ENCODE measurements around the gene COBL. TPM values are rescaled to one million over a fixed set of nuclear protein-coding genes. Genes with fewer than 3 reads are reported as not detected.

The COBL gene
- total and polyA plus RNA-seq, 2 of the 8 experiments (the other 6 are each of a cell fraction or from before 2014, with no cell fraction given) = 13.8 to 40.4 TPM

- peaks cover 4 to 18% (median 11%) of the 10 kb centered on the region in 4 experiments; a peak in 6 of 7 replicates for H3K4me1 ChIP-seq (replicated peaks in 1 of 4; ENCODE audit: control insufficient read depth in 3 of 4, insufficient read depth in 4 of 4, low read length in 3 of 4)
- WGBS, 2 experiments (ENCODE audit: extremely low coverage in 1 of 2, insufficient coverage in 1 of 2, insufficient read length in 1 of 2, insufficient replicate concordance in 2 of 2, low coverage in 1 of 2, low lambda C conversion rate in 2 of 2, missing lambda C conversion rate in 1 of 2) = 84% methylated on average over 3 of the region's 3 CpGs; no CpG with 5 or more reads in 1 of the 2 experiments
- H3K27ac ChIP-seq (ENCODE audit: low read depth, low read length) = no peak overlapping the region
- H3K4me3 ChIP-seq (ENCODE audit: extremely low read depth in 1 of 4, insufficient read depth in 2 of 4, low read depth in 3 of 4, low read length in 4 of 4) = no peak overlapping the region
- H3K56ac ChIP-seq (replicated peaks; ENCODE audit: insufficient read length, low read depth, low read length) = no peak overlapping the region
- H3K27me3 ChIP-seq (replicated peaks in 1 of 4; ENCODE audit: control insufficient read depth in 3 of 4, extremely low read depth in 1 of 4, insufficient read depth in 3 of 4, low read length in 3 of 4) = no peaks in the 10 kb centered on the region
- ChIA-PET POLR2A (ENCODE audit: partially characterized antibody) (no interaction called here), CTCF (ENCODE audit: partially characterized antibody) (interaction anchor here (1.0 to 4.9 kb wide), 3 partner anchors 9 to 80 kb away, joined by 3 to 17 read pairs (median 6); no protein-coding TSS in a partner anchor)
- H3K9ac ChIP-seq (replicated peaks in 1 of 4; ENCODE audit: extremely low read depth in 1 of 4, low read depth in 3 of 4, low read length in 3 of 4) = no peak overlapping the region
- DNase-seq (ENCODE audit: low read depth in 1 of 2, low spot score in 2 of 2) (no peak), FAIRE-seq (no peak)
- H3K18ac ChIP-seq (ENCODE audit: extremely low read depth, low read length) = no peak overlapping the region
- H2AK5ac ChIP-seq (ENCODE audit: low read depth, low read length) = no peak overlapping the region
- no peak overlapping the region for H3K23ac ChIP-seq (ENCODE audit: insufficient read length)
- H3K79me2 ChIP-seq (ENCODE audit: control insufficient read depth in 1 of 2, insufficient read depth in 2 of 2, low read length in 2 of 2) = peaks cover 0 to 80% of the 10 kb centered on the region in 2 experiments; a peak in 3 of 4 replicates
- H2BK5ac ChIP-seq (ENCODE audit: low read depth, low read length) = no peak overlapping the region
- no peak overlapping the region for H4K8ac ChIP-seq (ENCODE audit: extremely low read depth, insufficient read depth, low read length)
- no peak overlapping the region for H2AFZ ChIP-seq (ENCODE audit: low read length)
- H3K4ac ChIP-seq (replicated peaks; ENCODE audit: insufficient read length, low read depth, low read length) = no peak overlapping the region
- no peak overlapping the region for H2BK120ac ChIP-seq (replicated peaks; ENCODE audit: low read depth, low read length)
- H2BK15ac ChIP-seq (ENCODE audit: low read length) = no peak overlapping the region
- peaks cover 7% of the 10 kb centered on the region; the same call in 1 of the 2 replicates for H3K79me1 ChIP-seq (ENCODE audit: low read depth, low read length)
- H4K91ac ChIP-seq (replicated peaks; ENCODE audit: insufficient read length, low read length) = no peak overlapping the region
- H4K5ac ChIP-seq (ENCODE audit: insufficient read length, low read depth, low read length) = no peak overlapping the region
- H4K20me1 ChIP-seq (replicated peaks in 1 of 2; ENCODE audit: control insufficient read depth in 1 of 2, insufficient read depth in 2 of 2, low read length in 2 of 2) = peaks cover 0 to 7% of the 10 kb centered on the region in 2 experiments
- H3K36me3 ChIP-seq (ENCODE audit: control insufficient read depth in 2 of 4, insufficient read depth in 4 of 4, low read length in 3 of 4) = no peaks in the 10 kb centered on the region
- H3K9me3 ChIP-seq (ENCODE audit: insufficient read depth in 2 of 2, low read depth in 1 of 2, low read length in 1 of 2) = no peaks in the 10 kb centered on the region
- H2BK12ac ChIP-seq (ENCODE audit: low read depth, low read length) = no peak overlapping the region
- no peak overlapping the region for H3K14ac ChIP-seq (ENCODE audit: insufficient read length)
- H3K4me2 ChIP-seq (ENCODE audit: insufficient read depth in 1 of 2, low read depth in 2 of 2, low read length in 2 of 2) = no peak overlapping the region
- no peaks in the 10 kb centered on the region for H3K23me2 ChIP-seq (ENCODE audit: low read depth, low read length)
- H2BK20ac ChIP-seq (ENCODE audit: low read length) = no peak overlapping the region
- TF ChIP-seq BACH1 (IDR thresholded peaks at IDR 0.05; ENCODE audit: low read length) (no peak), SP4 (IDR thresholded peaks at IDR 0.05; ENCODE audit: low read length) (no peak)
- TF ChIP-seq, protein P1, sequence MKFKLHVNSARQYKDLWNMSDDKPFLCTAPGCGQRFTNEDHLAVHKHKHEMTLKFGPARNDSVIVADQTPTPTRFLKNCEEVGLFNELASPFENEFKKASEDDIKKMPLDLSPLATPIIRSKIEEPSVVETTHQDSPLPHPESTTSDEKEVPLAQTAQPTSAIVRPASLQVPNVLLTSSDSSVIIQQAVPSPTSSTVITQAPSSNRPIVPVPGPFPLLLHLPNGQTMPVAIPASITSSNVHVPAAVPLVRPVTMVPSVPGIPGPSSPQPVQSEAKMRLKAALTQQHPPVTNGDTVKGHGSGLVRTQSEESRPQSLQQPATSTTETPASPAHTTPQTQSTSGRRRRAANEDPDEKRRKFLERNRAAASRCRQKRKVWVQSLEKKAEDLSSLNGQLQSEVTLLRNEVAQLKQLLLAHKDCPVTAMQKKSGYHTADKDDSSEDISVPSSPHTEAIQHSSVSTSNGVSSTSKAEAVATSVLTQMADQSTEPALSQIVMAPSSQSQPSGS (IDR thresholded peaks at IDR 0.05; ENCODE audit: low read length) = no peak
Observed at GRCh38 chr7:51290304-51290637, 26.3 kb downstream of the COBL start.
